Endometrial microvascular endothelial cells (primary cell): ENCODE data around the gene CD2AP. TPM values are rescaled to one million over a fixed set of nuclear protein-coding genes. Genes with fewer than 3 reads are reported as not detected.
"Not testable (repeated sequence)": the region's sequence is repeated elsewhere in the genome, so short reads cannot be mapped to it uniquely, and the experiment has no call there.

ENCODE experiments used
- in situ Hi-C: cut with HindIII; loops from 2 replicates; pipeline ENCODE4 v1.10.0; 2017; ENCODE audit warnings: low sequenced_read_pairs, low pct_unique_long_range_greater_than_20kb; ENCODE audit errors: inconsistent ontology term
- total RNA-seq: library from RNA; depleted of rRNA; stranded (reverse); fragments of >200 nt; gene quantifications from one replicate; pipeline ENCODE4 v1.2.3, GENCODE V29; 2015; ENCODE audit errors: inconsistent ontology term

Gene CD2AP
- total RNA-seq, 1 donor from 2014 or later, result 29.1 TPM

DNA sequence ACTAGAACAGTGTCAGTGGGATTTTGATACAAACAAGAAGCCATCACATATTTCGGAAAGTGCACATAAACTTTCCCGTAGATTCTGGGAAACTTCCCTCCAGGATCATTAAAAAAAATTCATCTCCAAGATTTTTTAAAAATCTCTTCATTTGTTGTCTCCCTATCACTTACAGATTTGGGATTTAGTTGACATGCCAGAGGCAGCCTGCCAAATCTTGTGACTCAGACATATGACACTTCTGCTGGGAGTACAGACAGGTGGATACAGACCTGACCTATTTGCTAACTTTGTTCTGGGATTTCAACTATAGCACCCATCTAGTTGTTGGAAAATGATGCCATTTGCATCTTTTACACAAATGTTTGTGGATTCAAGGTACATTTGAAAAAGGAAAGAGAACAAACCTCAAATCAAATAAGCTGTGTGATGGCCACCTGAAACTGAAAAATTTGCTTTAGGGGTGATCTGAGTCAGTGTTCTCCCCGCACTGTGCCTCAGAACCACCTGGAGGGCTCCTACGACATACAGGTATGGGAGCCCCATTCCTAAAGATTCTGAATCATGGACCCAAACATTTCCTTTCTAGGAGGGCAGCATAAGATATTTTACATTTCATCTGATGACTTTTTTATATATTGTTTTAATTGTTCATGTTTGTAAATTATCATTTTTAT is 21.9 kb upstream of the CD2AP start:
- in situ Hi-C loops, result no loop called here

- in situ Hi-C loops, result no loop called here
Measured at GRCh38 chr6:47456536-47456975, 21.0 kb upstream of the CD2AP start.

GRCh38 chr6:47457370-47457769 is 20.2 kb upstream of the CD2AP start:
- in situ Hi-C loops, result no loop called here

DNA sequence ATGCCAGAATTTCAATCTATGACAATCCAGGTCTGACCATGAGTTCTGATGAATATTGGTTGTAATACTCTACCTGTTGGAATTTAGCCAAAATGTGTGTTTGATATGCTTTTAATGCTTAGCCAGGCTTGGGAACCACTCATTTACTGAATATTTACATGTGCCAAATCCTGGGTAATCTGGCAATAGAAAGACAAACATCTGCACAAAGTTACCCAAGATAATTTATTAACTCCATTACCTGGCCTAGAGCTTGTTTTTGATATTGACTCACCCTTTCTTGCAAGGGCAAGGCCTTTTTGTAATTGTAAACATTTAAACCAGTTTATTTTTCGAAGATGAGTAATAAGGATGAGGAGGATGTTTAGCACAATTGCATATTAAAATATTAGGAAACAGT is 13.5 kb upstream of the CD2AP start:
- in situ Hi-C loops, result no loop called here

DNA sequence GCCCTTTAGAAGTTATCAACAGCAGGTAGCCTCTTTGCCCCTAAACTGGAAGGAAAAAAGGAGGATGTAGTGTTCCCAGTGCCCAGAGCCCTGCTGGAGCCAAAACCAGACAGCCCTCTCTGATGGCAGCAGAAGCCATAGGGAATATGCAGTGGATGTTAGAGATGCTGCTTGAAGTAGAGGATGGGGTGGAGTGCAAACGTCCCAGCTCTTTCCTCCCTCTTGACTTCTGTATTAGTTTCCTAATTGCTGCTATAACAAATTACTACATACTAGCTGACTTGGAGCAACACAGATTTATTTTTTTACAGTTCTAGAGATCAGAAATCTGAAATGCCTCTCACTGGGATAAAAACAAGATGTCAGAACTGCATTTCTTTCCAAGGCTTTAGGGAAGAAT is 12.5 kb upstream of the CD2AP start:
- in situ Hi-C loops, result no loop called here

- in situ Hi-C loops, result no loop called here
Measured at GRCh38 chr6:47471911-47472310, 5.7 kb upstream of the CD2AP start.

DNA sequence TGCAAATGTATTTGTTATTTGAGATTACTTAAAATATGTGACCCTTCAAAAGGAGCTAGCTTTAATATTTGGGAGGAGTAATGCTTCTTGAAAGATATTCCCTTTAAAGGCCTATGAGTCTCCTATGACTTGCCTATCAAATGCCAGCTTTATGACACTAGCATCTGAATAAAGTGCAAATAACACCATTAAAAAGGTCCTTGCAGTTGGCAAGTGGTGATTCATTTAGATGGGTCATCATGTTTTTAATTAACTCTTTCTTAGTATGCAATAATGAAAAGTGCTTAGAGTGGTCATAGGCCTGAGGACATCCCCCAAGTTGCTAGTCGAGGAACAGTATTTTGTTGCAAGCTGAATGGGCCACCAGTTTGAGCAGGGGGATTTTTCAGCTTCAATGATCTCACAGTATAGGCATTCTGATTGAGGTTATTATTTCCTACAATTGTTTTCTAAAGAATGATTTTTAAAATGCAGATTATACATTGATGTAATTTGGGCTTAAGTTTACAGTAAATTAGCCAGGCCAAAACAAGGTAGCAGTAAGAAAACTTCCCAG is 3.7 kb upstream of the CD2AP start:
- in situ Hi-C loops, result no loop called here

DNA sequence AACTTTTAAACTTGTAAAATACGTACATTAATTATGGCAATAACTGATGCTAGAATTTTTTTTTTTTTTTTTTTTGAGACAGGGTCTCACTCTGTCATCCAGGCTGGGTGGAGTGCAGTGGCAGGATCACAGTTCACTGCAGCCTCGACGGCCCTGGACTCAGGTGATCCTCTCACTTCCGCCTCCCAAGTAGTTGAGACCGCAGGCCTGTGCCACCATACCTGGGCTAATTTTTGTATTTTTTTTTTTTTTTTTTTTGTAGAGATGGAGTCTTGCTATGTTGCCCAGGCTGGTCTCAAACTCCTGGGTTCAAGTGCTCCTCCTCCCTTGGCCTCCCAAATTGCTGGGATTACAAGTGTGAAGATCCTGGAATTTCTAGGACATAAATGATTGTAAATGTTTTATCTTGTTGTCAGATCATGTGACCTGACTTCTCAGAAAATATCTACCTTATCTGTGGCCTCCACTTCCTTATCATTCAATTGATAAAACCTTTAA is 2.2 kb upstream of the CD2AP start:
- in situ Hi-C loops, result no loop called here

- in situ Hi-C loops, result no loop called here
Measured at GRCh38 chr6:47476781-47477496, 650 bp upstream of the CD2AP start.

GRCh38 chr6:47478233-47479139 is 897 bp downstream of the CD2AP start:
- in situ Hi-C loops, result no loop called here

GRCh38 chr6:47479140-47479508 is 1.5 kb downstream of the CD2AP start:
- in situ Hi-C loops, result no loop called here

DNA sequence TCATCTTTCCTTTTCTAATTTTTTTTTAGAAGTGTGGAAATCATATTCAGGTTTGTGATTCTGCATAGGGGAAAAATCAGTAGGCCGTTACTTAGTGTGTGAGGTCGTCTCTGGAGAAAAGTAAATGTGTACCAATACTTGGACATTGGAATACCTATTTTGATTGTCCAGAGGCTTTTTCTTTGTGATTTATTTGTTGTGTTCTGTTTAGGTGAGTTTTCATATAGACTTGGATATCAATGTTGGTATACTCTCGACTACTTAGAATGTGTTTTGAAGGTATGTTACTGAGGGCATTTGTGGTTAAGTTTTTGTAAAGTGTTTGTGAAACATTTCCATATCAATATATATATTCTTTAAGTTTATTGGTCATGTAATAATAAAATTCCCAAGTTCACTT is 2.3 kb downstream of the CD2AP start:
- in situ Hi-C loops, result no loop called here

GRCh38 chr6:47481213-47481612 is 3.6 kb downstream of the CD2AP start:
- in situ Hi-C loops, result not testable (repeated sequence)

DNA sequence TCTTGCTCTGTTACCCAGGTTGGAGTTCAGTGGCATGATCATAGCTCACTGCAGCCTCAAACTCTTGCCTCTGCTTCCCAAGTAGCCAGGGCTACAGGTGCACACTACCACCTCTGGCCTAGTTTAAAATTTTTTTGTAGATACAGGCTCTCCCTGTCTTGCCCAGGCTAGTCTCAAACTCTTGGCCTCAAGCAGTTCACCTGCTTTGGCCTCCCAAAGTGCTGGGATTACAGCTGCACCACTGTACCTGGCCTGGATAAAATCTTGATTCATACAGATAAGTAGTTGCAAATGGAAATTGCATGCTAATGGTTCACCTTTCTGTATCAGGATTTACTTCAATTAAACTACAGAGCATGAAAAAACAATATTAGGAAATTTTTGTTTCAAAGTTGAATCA is 4.2 kb downstream of the CD2AP start:
- in situ Hi-C loops, result no loop called here

GRCh38 chr6:47483516-47483852 is 5.9 kb downstream of the CD2AP start:
- in situ Hi-C loops, result no loop called here

DNA sequence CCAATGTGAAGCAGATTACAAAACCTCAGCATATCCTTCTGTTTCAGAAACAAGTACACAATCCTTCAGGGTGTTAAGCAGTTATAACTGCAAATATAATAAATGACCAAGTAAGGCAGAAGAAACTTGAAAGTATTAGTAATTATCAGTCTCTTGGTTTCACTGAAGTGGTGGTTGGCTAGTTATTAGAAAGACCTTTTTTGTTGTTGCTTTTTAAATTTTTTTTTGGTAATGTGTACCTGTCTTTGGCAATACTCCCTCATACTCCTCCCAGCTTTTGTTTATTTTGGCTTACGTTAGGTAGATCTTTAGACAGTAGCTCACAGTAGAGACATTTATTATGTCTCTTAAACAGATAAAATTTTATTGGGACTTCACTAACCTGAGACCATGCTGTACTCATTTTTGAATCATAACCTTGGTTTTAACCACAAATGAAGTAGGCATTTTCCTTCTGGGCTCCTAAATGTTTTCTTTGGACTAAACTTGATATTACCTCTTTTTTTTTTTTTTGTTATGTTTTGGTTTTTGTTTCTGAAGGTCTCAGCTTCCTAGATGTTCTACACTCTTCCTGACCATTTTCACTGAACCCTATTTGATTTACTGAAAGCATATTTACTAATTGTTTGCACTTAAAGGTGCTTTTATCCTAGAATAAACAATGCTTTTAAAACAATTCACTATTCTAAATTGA is 6.4 kb downstream of the CD2AP start:
- in situ Hi-C loops, result no loop called here

GRCh38 chr6:47484616-47485015 is 7.0 kb downstream of the CD2AP start:
- in situ Hi-C loops, result no loop called here

DNA sequence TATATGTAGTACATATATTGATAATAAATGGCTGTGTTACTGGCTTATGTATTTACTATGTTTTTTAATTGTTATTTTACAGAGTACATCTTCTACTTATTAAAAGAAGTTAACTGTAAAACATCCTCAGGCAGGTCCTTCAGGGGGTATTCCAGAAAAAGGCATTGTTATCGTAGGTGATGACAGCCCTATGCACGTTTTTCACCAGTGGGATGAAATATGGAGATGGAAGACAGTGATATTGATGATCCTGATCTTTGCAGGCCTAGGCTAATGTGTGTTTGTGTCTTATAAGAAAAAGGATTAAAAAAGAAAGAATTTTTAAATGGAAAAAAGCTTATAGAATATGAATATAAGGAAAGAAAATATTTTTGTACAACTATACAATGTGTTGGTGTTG is 7.5 kb downstream of the CD2AP start:
- in situ Hi-C loops, result no loop called here
